ENCODE data around the gene TCAIM.
"Not testable (repeated sequence)": the region's sequence is repeated elsewhere in the genome, so short reads cannot be mapped to it uniquely, and the experiment has no call there.

TCAIM gene

DNA sequence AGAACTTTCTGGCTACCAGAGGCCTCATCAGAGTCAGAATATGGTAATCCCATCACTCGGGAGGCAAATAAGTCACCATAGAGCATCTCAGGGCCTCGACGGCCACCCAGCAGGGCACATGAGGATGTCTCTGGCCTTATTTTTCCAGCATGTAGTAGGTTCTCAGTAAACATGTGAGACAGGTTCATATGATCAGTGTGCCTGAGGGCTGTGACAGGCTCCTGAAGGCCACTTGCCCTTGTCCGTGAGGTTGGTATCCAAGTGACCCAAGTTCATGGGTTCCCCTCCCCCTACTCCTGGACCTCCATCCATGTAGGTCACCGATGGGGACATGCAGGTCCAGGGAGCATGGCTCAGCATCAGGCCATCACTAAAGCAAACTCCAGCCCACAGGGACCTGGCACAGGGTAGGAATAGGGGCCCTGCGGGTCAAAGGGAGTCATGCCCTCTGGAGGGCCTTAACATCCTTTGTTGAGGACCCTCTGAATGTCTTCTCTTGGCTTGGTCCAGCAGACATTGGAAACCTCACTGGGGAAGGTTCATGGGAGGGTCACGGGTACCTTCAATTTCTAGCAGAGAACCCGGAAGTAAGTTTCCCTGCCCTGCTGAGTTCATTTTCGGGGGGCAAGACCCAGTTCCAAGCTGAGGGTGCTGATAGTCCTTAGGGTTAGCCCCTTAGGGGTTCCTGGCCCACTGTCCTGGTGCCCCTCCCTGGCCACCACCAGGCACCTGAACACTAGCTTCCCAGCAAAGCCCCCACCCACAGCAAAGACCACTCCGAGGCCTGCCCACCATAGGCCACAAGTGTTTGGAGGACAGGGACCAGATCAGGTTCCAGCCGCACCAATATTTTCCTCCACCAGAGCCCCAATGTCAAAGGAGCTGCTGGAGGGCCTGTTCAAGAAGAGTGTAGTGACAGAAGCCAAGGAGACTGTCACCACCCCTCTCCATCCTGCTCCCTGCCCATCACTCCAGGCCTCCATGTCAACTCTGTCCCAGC is 77.8 kb downstream of the TCAIM start:
- no peak for DNase-seq

DNA sequence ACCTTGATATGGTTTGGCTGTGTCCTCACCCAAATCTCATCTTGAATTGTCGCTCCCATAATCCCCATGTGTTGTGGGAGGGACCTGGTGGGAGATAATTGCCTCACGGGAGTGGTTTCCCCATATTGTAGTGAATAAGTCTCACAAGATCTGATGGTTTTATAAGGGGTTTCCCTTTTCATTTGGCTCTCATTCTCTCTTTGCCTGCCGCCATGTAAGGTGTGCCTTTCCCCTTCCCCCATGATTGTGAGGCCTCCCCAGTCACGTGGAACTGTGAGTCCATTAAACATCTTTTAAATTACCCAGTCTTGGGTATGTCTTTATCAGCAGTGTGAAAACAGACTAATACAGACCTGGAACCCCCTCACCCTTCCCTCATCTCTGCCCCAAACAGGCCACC is 79.6 kb downstream of the TCAIM start:
- not testable (repeated sequence) for DNase-seq

DNA sequence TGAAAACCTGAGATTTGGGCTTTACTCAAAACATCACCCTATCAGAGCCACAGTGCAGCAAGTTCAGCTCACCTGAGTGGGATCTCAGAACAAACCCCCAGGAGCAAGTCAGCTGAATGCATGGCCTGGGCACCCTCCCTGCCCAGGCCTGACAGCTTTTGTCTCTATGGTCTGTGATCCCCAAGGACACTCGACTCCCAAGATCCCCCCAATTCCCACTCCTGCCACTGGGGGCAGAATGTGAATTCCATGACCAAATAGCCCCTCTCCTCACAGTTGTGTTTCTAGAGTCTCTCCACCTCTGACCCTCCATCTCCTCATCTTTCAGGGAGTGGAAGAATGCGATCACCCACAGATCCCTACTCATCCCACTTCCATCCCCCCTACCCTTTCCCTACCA is 80.0 kb downstream of the TCAIM start:
- DNase-seq, result no peak

DNA sequence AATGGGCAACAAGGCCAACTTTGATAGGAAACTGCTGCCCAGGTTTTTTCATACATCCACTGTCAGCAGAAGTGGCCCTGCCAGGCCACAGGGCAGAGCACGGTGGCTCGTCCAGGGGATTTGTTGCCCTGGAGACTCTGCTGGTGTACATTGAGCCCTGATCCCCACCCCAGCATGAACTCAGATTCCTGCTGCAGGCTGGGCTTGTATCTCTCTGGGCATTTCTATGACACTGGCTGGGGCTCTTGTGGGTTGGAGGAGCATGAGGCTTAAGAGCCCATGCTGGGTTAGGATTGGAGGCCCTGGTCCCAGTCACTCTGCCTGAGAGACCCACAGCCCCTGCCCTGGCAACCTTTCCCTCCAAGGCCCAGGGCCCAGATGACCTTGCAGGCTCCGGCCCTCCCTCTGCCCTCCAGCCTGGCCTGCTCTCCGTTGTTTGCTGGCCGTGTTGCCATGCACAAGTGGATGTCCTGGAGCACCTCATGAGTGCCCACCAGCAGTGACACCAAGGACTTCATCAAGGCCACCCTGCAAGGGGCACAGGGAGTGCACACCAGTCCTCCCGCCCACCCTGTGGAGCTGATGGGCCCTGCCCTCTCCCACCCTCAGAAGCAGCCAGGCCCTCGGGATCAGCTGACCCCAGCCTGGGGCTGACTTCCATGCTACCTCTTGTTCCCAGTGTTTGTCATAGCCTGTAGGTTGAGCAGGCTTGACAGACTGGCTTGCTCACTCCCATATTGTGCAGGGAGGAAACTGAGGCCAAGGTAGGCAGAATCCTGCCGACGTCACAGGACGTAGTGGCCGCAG is 80.8 kb downstream of the TCAIM start:
- no peak for DNase-seq

DNA sequence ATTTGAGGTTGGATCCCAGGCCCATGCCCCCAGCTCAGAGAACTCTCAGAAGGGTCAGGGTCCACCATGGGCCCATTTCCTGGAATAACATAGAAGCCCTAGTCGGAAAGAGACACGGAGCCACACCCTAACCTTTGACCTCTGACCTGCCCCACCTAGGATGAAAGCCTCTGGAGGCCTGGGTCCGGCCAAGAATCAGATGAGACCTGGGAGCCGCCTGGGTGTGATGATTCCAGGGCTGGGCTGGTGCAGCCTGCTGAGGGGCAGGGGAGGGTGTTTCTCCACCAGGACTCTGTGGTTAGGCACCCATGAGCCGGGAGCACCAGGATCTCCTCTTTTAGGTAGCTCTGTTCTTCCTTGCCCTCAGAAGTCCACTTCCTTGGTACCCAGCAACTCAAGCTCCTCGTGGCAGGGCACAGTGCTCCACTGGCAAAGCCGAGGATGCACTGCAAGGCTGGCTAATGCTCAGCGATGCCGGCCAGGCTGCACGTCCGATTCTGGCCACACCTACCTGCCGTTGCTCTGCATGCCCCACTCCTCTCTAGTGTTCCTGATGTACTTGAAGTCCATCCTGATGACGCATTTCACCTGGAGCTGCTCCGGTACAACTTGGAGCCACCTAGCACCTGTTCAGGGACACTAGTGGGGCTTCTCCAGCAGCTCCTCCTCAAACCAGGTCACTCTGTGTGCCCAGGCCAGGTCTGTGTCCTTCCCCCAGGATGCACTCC is 81.5 kb downstream of the TCAIM start:
- no peak for DNase-seq

DNA sequence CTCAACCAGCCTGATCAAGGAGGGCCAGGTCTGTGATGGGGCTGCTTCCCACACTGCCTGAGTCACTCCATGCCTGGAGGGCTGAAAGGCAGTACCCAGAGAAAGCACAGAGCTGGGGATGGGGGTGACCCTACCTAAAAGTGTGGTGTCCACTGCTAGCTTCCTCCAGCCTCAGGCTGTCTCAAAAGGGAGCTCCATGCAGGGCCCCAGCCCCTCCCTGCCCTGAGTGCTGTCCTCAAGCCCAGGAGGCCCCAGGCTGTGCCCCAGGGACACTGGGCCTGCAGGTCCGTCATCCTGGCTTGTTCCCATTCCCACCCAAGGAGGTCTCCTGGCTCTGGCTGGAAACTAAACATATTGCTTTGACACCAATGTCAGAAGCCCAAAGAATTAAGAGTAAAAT is 82.1 kb downstream of the TCAIM start:
- no peak for DNase-seq

DNA sequence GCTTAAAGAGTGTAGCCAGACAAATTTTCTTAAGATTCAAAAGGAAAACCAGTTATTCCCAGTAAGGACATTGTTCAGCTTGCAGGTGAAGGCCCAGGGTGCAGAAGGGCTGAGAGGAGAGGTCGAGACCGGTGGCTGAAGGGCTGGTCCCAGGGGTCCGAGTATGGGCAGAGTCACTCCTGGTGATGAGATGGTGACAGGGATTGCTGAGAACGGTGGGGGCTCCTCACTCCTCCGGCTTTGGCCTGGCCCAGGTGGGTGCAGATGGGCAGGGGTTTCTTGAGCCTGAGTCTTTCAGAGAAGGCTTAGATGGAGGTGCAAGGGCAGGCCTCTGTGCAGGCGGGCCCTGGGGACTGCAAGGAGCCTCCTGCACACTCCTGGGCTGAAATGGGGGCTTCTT is 82.7 kb downstream of the TCAIM start:
- DNase-seq, result no peak

DNA sequence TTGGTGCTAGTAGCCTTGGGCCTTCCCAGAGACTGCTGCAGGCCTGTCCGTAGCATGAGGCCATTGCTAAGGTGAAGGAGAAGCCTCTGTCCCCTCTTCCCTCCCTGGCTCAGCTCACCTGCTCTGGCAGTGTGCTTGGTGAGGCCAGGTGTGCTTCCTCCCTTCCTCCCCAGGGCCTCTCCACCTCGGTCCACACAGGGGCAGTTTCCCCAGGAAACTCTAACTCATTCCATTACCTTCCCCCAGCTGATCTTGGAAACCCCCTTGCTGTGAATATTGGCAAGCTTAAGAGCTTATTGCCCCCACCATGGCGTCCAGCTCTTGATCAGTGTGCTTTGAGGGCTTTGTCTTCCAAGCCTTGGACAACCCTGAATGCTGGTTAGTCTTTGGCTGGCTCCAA is 86.2 kb downstream of the TCAIM start:
- no peak for DNase-seq

DNA sequence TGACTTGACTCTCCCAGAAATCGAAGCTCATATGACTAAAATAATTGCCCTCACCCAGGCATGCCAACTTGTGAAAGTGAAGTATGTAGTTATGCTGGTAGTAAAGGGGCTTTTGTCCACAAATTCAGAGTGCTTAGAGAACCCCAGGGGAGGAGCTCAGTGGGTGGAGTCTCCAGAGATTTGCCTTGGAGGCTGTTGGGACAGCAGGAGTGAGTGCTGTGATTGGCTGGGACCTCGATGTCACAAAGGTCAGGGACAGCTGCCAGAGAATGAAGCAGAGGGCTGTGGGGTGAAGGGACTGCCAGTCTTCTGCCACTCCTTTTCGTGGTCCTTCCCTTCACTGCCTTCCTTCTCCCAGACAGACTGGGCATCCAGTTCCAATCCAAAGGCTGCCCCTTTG is 89.1 kb downstream of the TCAIM start:
- DNase-seq, result no peak

DNA sequence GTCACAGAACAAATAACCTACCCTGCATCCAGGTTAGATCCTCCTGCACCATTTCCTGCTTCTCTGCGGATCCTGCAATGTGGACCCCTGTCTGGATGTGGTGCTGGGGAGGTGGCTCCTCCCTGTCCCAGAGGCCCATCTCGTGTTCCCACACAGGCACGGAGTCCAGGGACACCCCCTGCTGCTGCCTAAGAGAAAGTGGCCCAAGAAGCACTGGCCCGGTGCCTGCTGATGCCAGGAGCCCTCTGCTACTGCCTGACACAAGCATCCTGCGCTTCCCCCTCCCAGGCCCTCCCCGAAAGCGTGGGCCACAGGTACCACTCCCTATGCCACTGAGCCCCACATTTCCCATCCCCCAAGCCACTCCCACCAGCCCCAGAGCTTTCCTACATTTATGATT is 90.3 kb downstream of the TCAIM start:
- DNase-seq, result no peak

DNA sequence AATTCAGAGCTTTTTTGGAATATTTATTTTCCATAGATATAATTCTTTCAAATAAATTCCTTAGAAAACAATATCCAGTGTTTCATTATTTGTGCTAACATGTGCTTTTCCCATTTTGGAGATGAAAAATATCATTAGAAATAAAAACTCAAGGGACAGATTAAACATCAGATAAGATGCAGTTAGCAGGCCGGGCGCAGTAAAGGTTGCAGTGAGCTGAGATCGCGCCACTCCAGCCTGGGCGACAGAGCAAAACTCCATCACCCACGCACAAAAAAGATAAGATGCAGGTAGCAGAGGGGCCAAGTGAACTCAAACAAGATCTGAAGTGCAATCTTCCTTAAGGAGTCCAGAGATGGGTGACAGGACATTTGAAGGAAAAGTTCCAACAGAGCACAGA is 90.9 kb downstream of the TCAIM start:
- DNase-seq, result no peak

DNA sequence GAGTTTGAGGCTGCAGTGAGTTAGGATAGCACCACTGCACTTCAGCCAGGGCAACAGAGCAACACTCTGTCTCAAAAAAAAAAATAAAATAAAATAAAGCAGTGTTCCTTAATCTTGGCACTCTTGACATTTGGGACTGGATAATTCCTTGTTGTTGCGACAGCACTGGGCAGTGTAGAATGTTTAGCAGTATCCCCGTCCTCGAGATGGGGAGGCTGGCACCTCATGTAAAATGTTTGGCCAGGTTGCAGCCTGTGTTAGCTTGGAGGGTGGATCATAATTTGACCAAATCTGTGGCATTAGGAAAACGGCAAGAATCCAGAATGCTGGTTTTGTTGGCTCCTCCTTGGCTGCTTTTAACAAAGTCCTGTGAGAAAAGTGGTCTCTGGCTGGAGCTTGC is 91.9 kb downstream of the TCAIM start:
- no peak for DNase-seq

DNA sequence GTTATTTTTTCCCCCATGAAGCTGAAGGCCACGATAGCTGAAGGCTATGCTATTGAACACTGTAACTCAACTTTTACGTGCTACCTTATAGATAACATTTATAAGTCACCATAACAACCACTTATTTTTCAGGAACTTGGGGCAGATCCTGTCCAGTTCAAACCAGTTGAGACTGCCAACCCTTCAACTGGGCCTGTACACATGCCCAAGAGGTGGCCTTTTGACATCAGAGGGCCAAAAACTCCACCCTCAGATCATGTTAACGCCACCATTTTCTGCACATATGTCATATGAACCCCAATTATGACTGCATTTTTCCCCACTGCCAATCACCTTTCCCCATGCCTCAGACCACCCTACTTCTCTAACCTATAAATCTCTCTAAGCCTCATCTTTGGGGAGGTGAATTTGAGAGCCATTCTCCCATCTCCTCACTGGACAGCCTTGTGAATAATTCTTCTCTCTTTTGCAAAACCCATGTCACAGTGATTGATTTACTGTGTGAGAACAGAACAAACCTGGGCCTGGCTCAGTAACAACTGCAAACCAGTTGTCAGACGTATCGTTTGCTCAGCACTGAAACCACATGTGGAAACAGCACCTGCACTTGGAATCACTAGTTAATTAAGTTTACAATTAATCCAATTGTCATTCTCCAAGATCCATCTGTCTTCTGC is 96.4 kb downstream of the TCAIM start:
- DNase-seq, result no peak

DNA sequence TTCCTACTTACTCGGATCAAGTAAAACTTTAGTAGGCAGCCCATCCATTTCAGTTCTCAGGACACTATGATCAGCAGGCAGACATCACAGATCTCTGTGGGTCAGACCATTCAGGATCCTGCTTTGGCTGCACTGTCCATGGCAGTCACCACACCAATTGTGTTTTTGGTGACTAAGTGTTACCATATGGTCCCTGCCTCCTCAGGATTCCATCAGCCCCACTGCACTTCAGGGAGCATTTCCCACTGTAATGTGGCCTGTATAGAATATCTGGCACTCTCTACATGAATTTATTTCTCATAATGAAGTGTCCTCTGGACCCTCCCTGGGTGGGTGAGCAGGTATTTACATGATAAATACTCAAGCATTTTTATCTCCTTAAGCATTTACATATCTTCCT is 97.6 kb downstream of the TCAIM start:
- DNase-seq, result no peak

DNA sequence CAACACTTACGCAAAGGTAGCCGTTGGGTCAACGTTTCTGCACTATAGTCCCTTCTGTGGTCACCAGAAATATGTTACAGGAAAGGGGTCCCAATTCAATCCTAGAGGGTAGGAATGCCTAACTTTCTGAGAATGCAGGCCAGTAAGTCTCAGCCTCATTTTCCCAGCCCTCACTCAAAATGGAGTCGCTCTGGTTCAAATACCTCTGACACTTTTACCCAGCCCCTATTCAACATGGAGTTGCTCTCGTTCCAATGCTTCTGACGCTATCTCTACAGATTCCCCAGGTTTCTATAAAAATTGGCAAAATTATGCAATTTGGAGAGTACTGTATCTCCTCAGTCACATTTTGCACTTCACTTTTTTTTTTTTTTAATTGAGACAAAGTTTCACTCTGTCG is 99.2 kb downstream of the TCAIM start:
- no peak for DNase-seq

DNA sequence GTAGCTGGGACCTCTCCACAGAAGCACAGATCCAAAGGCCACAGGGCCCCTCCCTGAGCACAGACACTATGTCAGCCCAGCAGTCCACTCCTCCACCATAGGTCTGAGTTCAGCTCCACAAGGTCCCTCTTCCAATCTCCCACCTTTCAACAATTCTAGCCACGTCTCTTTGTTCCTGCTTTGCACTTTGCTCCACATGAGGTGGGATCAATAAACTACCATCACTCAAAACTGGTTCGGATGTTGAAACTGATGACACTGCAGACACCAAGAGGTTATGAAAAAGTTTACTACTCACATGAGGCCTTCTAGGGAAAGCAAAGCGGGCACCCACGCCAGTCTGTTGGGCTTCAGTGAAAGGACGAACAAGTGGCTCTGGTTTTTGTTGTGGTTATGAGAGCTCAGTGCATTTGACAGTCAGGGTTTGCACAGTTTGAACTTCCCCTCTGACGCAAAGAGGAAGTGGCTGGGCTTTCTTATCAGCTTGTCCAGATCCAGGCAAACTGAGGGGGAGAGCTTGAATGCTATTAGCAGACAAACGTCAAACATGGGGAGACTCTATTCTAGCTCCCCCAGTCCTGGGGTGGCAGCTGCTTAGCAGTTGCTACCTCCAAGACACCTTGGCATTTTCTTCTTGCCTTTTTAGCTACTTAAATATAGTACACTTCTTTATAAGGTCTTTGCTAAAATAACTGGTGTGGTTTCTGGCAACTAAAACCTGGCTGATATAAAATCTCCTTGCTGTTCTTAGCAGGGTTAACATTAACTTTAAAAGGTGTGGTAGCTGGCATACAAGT is 101.1 kb downstream of the TCAIM start:
- DNase-seq, result no peak

DNA sequence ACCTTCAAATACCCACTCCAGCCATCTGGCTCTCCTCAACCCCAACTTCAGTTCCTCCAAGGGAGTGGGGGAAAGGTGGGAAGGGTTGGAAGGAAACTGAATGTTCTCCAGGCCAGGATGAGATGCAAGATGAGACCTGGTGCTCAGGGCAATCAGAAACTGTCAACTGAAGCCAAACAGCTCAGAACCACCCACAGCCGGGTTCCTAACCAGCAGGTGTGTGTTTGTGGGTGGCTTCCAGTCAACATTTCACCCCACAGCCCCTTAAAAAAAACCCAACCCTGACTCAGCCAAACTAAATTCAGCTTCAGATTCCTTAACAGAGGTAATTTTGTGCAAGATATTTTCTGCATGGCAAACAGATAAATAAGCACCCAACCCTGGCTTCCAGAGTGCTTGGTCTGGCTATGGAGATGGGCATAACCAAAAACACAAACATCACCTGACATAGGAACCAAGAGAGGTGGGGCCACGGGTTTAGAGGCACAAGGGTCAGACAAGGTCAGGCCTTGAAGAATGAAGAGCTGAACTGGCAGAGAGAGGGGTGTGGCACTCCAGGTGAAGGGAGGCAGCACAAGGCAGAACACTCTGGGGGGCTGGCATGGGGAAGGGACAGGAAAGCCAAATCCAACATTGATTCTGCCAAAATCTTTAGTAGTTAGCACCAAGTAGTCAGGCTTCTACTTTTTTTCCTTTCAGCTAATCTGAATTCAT is 104.2 kb downstream of the TCAIM start:
- no peak for DNase-seq

DNA sequence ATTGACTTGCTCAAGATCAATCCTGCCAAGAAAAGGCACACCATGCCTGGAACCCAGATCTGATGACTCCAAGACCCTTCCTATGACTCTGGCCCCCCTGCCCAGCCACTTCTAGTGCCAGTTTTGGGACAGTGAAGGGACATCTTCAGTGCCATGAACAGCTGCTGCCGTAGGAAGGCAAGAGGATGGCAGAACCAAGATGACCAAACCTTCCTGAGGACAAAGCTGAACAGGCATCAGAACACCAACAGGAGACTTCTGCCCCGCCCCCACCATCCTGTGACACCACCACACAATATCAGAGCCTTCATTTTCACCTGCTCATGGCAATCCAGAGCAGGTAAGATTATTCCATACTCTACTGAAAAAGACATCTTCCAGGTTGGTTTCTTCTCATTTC is 105.9 kb downstream of the TCAIM start:
- DNase-seq, result no peak

DNA sequence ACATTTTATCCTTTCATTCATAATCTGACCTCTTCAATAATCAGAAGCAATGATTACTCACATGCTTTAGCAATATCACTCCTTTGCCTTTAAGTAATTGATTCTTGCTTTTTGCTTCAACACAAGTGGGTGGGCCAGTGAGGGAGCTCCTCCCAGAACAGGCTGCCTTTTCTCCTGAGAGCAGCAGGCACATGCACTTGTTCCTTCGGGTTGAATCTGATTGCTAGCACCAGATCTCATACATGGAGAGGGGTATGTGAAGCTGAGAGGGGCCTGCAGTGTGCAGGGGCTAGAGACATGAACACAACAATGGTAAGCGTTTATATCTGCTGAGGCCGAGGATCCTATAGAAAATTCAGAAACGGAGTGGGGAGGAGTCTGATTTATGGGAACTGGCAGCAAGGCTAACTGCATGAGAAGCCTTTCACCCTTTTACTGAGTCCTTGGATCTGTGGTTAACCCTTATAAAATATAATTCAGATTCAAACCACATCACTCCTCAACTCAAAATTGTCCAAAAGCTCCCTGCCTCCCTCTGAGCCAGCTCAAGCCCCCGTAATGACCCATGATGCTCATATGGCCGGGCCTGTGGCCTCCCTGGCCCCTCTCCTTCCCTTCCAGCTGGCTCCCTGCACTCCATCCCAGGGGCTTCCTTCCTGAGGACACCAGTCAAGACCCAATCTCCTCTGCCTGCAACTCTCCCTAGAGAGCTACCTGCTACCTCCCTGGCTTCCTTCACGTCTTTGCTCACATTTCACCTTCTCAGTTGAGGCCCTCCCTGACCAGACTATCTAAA is 106.5 kb downstream of the TCAIM start:
- no peak for DNase-seq

DNA sequence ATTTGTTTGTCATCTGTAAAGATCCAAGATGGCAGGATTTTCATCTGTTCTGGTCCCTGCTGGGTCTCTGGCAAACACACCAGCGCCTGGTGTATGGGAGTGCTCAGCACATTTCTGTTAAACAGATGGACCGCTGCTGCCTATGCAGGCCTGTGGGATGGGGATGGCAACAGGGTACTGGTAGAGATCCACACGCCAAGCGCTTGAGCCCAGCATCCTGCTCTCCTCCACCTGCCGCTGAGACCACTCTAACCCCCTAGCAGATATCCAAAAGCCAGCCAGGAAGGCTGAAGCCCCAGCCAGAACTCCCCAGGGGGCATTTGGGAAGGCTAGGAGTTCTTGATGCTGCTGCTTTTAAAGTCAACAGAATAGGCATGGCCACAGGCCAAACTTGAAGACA is 107.2 kb downstream of the TCAIM start:
- no peak for DNase-seq

Data from NCI-H187 treated with DMSO at 0.1 percent for 48 hours (cell line).